VCaP (cell line): Measurements from ENCODE around the gene TNNI3.

Experiments
- H3K27ac ChIP-seq: fragments of 450-650 bp; 2 replicates; pipeline ENCODE4 v1.5.1; 2017
- CTCF ChIP-seq: fragments of 450-650 bp; conservative IDR thresholded peaks from 2 replicates; pipeline ENCODE4 v1.5.1; 2017; ENCODE audit warnings: mild to moderate bottlenecking, moderate library complexity

The TNNI3 gene

GRCh38 chr19:55149078-55150003, 8.2 kb downstream of the TNNI3 start, which contains the start of gene TNNT1:
TNNT1 (minus strand) TSS chr19:55149206; CDS start chr19:55147157, 2,049 bp downstream.
- H3K27ac ChIP-seq = no peak within 1 kb of the TSS
- no peak for TF ChIP-seq CTCF

- TF ChIP-seq CTCF = no peak
- H3K27ac ChIP-seq = no peak overlapping the region
Measured at GRCh38 chr19:55147545-55148251, 9.8 kb downstream of the TNNI3 start.

DNA sequence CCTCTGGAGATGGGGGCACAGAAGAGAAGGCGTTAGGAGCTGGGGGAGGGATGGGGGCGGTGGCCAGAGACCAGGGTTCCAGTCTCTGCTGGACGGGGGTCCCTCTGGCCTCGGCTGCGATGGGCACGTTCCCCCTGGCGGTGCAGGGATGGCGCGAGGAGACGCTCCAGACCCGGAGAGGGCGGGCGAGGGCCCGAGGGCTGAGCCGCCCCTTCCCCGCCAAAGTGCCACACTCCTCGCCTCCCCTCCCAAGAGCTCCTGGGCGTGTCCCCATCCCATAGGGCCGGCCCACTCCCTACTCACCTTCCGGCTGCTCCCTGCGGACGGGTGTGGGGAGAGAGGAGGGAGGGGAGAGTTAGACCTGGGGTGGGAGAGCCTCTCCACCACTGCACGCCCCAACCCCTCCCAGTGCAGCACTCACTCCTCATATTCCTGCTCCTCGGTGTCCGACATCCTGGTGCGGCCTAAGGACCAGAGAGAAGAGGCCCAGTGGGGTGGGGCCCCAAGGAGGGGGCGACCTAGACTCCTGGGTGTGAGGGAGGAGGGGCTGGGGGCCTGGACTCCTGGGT, 10.7 kb downstream of the TNNI3 start:
- no peak for TF ChIP-seq CTCF
- H3K27ac ChIP-seq = peak overlapping the region; percentile 56; the same call in 1 of the 2 replicates

DNA sequence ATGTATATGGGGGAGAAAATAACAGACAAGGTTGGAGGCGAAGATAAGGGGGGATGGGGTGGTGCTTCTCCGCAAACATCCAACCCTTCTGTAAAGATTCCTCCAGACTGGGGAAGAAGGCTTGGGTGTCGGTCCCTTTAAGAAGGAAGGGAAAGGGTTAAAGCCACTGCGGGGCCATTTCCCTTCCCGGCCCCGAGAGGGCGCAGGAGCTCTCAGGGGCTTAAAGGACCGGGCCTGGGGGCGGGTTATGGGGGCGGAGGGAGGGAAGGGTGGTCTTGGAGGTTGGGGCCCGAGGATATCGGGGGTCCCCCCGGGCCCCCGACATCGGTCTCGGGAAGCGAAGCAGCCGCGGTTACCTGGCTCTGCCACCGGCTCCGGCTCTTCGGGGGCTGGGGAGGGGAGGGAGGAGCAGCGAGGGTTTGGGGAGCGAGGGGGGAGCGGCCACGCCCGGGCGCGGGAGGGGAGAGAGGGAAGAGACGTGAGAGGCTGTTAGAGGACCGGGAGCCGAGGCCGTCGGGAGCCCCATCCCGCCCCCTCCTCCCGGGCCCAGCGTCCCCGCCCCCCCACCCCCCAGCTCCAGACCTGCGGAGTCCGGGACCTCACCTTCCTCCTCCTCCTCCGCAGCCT, 11.3 kb downstream of the TNNI3 start:
- TF ChIP-seq CTCF = peak; percentile 94
- H3K27ac ChIP-seq = peak overlapping the region; percentile 56; the same call in 1 of the 2 replicates

DNA sequence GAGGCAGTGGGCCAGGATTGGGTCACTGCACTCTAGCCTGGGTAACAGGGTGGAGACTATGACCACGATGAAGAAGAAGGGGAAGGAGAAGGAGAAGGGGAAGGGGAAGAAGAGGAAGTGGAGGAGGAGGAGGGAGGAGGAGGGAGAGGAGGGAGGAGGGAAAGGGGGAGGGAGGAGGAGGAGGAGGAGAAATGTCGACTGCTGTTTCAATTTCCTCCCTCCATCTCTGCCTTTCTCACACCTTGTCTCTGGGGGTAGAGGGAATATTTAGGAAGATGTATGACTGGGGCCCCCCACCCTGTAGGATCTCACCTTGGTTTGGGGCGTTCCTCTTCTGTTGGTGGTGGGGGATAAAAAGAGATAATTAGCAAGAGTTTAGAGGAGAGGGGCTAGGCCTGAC, 12.3 kb downstream of the TNNI3 start:
- no peak overlapping the region for H3K27ac ChIP-seq
- no peak for TF ChIP-seq CTCF

- no peak overlapping the region for H3K27ac ChIP-seq
- no peak for TF ChIP-seq CTCF
Measured at GRCh38 chr19:55141696-55142095, 15.8 kb downstream of the TNNI3 start.

DNA sequence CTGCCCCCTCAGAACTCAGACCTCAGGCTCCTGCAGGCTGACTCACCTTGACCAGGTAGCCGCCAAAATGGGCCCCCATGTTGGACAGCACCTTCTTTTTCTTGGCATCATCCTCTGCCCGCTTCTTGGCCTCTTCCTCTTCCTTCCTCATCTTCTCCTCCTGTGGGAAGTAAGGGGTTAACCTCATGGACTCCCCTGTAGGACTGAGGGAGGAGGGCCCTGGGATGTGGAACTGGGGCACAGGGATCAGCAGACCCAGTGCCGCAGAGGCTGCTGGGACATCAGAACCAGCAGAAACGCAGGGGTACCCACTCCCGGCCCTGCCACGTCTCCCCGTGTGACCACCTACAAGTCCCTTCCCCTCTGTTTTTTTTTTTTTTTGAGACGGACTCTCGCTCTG, 19.6 kb downstream of the TNNI3 start:
- no peak overlapping the region for H3K27ac ChIP-seq
- TF ChIP-seq CTCF = no peak
